Prostate gland (tissue), 2 donors: ENCODE measurements around the gene FGF7. TPM values are rescaled to one million over a fixed set of nuclear protein-coding genes. Genes with fewer than 3 reads are reported as not detected.

Experiments used
- DNase-seq: peaks from one replicate; pipeline ENCODE4 v3.0.0-alpha.2; 2019; ENCODE audit warnings: low spot score
- H3K27ac ChIP-seq, 2 donors: fragments of 200-600 bp; sonication (generic); 2 replicates each; pipeline ENCODE4 v1.5.1; 2017 to 2019
- H3K27me3 ChIP-seq: fragments of 200-600 bp; sonication (generic); replicated peaks from 2 replicates; pipeline ENCODE4 v1.5.1; 2019; ENCODE audit not compliant: insufficient read depth
- H3K36me3 ChIP-seq, 2 donors: fragments of 200-600 bp; sonication (generic); 1 replicate in 1 of 2; 2 replicates in 1 of 2; pipeline versions ENCODE4 v1.5.1 to v1.8.1; 2017 to 2019
- H3K4me1 ChIP-seq: fragments of 200-600 bp; sonication (generic); replicated peaks from 2 replicates; pipeline ENCODE4 v1.5.1; 2019
- H3K4me3 ChIP-seq, 2 donors: fragments of 200-600 bp; sonication (generic); 2 replicates each; pipeline ENCODE4 v1.5.1; 2017 to 2019
- H3K9me3 ChIP-seq: fragments of 200-600 bp; sonication (generic); 2 replicates; pipeline ENCODE4 v1.5.1; 2017
- POLR2A ChIP-seq: fragments of 450-650 bp; IDR thresholded peaks from one replicate; pipeline ENCODE4 v1.6.1; 2016; ENCODE audit warnings: antibody characterized with exemption, mild to moderate bottlenecking
- POLR2AphosphoS5 ChIP-seq: sonication (generic); formaldehyde crosslinking; IDR thresholded peaks from one replicate; pipeline ENCODE4 v1.6.1; 2017; ENCODE audit warnings: antibody characterized with exemption
- WGBS: methylation state at CpG from one replicate; pipeline ENCODE4 v1.1.5; 2018; 5-methylcytosine and 5-hydroxymethylcytosine counted together
- intact Hi-C: fragments of 100-400 bp; cut with DNase I; formaldehyde crosslinking; loops from one replicate; pipeline ENCODE4 v1.14.2; 2022
- total RNA-seq, 2 donors: library from RNA; depleted of rRNA; stranded (reverse); fragments of >200 nt; gene quantifications; one replicate each; pipeline ENCODE4 v1.1.0, GENCODE V29; 2016
- TF ChIP-seq, protein P1 (sequence below), 4 experiments: fragments of 200-600 bp in 2 of 4; fragments of 450-650 bp in 2 of 4; sonication (generic) in 2 of 4; IDR thresholded peaks; 1 replicate in 3 of 4; 2 replicates in 1 of 4; pipeline ENCODE4 v1.5.1; 2016 to 2019; ENCODE audit warnings: antibody characterized with exemption in 4 of 4, mild to moderate bottlenecking in 2 of 4, moderate library complexity in 2 of 4

FGF7 gene
- total RNA-seq, 2 donors from 2014 or later = 8.9 to 11.5 TPM

GRCh38 chr15:49492151-49492550 lies 69.1 kb downstream of the FGF7 start:
- TF ChIP-seq POLR2AphosphoS5 = no peak
- TF ChIP-seq, protein P1, sequence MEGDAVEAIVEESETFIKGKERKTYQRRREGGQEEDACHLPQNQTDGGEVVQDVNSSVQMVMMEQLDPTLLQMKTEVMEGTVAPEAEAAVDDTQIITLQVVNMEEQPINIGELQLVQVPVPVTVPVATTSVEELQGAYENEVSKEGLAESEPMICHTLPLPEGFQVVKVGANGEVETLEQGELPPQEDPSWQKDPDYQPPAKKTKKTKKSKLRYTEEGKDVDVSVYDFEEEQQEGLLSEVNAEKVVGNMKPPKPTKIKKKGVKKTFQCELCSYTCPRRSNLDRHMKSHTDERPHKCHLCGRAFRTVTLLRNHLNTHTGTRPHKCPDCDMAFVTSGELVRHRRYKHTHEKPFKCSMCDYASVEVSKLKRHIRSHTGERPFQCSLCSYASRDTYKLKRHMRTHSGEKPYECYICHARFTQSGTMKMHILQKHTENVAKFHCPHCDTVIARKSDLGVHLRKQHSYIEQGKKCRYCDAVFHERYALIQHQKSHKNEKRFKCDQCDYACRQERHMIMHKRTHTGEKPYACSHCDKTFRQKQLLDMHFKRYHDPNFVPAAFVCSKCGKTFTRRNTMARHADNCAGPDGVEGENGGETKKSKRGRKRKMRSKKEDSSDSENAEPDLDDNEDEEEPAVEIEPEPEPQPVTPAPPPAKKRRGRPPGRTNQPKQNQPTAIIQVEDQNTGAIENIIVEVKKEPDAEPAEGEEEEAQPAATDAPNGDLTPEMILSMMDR (IDR thresholded peaks at IDR 0.05) = no peak
- TF ChIP-seq POLR2A = no peak
- H3K27me3 ChIP-seq = no peaks in the 10 kb centered on the region
- H3K27ac ChIP-seq = no peak overlapping the region
- H3K36me3 ChIP-seq = no peaks in the 10 kb centered on the region
- intact Hi-C loops = no loop called here
- no peak overlapping the region for H3K4me3 ChIP-seq
- DNase-seq = no peak
- 93% methylated on average over 2 of the region's 2 CpGs for WGBS
- H3K9me3 ChIP-seq = no peaks in the 10 kb centered on the region
- no peaks in the 10 kb centered on the region for H3K4me1 ChIP-seq

GRCh38 chr15:49492830-49493229 lies 69.8 kb downstream of the FGF7 start:
- no peaks in the 10 kb centered on the region for H3K27me3 ChIP-seq
- DNase-seq = no peak
- H3K27ac ChIP-seq = no peak overlapping the region
- no peaks in the 10 kb centered on the region for H3K4me1 ChIP-seq
- intact Hi-C loops = no loop called here
- no peak for TF ChIP-seq POLR2A
- TF ChIP-seq POLR2AphosphoS5 = no peak
- TF ChIP-seq, protein P1 (IDR thresholded peaks at IDR 0.05) = no peak
- no peaks in the 10 kb centered on the region for H3K36me3 ChIP-seq
- 79% methylated on average over 1 of the region's 1 CpG for WGBS
- H3K9me3 ChIP-seq = no peaks in the 10 kb centered on the region
- no peak overlapping the region for H3K4me3 ChIP-seq

- 91% methylated on average over 1 of the region's 1 CpG for WGBS
- TF ChIP-seq POLR2AphosphoS5 (no peak), POLR2A (no peak)
- TF ChIP-seq, protein P1 (IDR thresholded peaks at IDR 0.05) = no peak
- Histone ChIP-seq H3K27me3 (no peaks in the 10 kb centered on the region), H3K9me3 (no peaks in the 10 kb centered on the region), H3K27ac (no peak overlapping the region), H3K36me3 (no peaks in the 10 kb centered on the region), H3K4me1 (no peaks in the 10 kb centered on the region), H3K4me3 (no peak overlapping the region)
- intact Hi-C loops = no loop called here
- no peak for DNase-seq
Measured at GRCh38 chr15:49494842-49495241, 71.8 kb downstream of the FGF7 start.

DNA sequence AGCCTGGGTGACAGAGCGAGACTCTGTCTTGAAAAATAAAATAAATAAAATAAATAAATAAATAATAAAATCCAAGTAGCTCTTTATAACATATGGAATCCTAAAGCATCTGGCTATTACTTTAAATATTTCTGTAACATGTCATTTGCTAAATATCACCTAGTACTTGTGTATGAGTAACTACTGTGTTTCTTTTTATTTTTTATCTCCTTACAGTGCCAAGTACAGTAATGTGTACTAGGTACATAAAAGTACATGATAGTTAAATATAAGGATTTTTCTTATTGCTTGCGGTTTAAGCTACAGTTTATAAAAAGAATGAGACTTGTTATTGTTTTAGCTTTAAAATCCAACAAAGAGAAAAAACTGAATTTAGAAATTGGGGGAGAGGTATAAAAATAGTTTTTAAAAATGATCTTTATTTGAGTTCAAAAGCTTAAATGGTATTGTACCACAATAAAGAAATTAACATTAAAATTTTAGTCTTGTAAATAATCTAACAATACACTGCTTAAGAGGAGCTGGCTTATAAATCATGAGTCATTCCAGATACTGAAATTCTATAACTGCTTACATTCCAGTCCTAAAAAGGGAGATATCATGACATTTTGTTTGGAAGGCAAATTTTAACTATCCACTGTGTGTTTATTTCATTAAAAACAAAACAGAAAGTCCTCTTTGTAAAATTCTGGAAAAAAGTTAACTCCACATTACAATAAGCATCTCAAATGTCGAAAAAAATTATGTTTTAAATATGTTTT lies 73.1 kb downstream of the FGF7 start:
- H3K4me1 ChIP-seq = no peaks in the 10 kb centered on the region
- DNase-seq = no peak
- no peak overlapping the region for H3K27ac ChIP-seq
- TF ChIP-seq, protein P1 (IDR thresholded peaks at IDR 0.05) = no peak
- TF ChIP-seq POLR2A = no peak
- no peak for TF ChIP-seq POLR2AphosphoS5
- 58% methylated on average over 3 of the region's 3 CpGs for WGBS
- intact Hi-C loops = no loop called here
- H3K27me3 ChIP-seq = no peaks in the 10 kb centered on the region
- H3K4me3 ChIP-seq = no peak overlapping the region
- no peaks in the 10 kb centered on the region for H3K36me3 ChIP-seq
- no peaks in the 10 kb centered on the region for H3K9me3 ChIP-seq

- TF ChIP-seq POLR2A (no peak), POLR2AphosphoS5 (no peak)
- TF ChIP-seq, protein P1 (IDR thresholded peaks at IDR 0.05) = no peak
- Histone ChIP-seq H3K36me3 (no peaks in the 10 kb centered on the region), H3K4me3 (no peak overlapping the region), H3K9me3 (no peaks in the 10 kb centered on the region), H3K27me3 (no peaks in the 10 kb centered on the region), H3K4me1 (no peaks in the 10 kb centered on the region), H3K27ac (no peak overlapping the region)
- intact Hi-C loops = no loop called here
- WGBS = 84% methylated on average over 1 of the region's 1 CpG
- DNase-seq = no peak
Measured at GRCh38 chr15:49501586-49501985, 78.5 kb downstream of the FGF7 start.
